OCI-LY7 (cell line): Measurements from ENCODE around the gene ARL11. TPM values are rescaled to one million over a fixed set of nuclear protein-coding genes. Genes with fewer than 3 reads are reported as not detected.

ENCODE experiments used
- BruUV-seq: library from RNA; stranded (reverse); fragments of 400-500 nt; replicated peaks from 2 replicates; lab custom pipeline; 2021; lab: Mats Ljungman, UMichigan
- CTCF ChIA-PET: fragments of 300-600 bp; sonication (Branson Sonifier 250); formaldehyde crosslinking; loops from one replicate; lab custom pipeline; 2022; ENCODE audit warnings: antibody characterized with exemption; ENCODE audit not compliant: unreplicated experiment; lab: Charles Lee
- POLR2A ChIA-PET: fragments of 300-600 bp; sonication (Branson Sonifier 250); formaldehyde crosslinking; loops from one replicate; lab custom pipeline; 2022; ENCODE audit warnings: antibody characterized with exemption; lab: Charles Lee
- DNase-seq: peaks from one replicate; pipeline ENCODE4 v3.0.0-alpha.2; 2015; ENCODE audit warnings: low spot score
- H2AFZ ChIP-seq: fragments of 200-600 bp; sonication (generic), shearing (Covaris generic); 2 replicates; pipeline ENCODE4 v1.6.1; 2014; ENCODE audit warnings: mild to moderate bottlenecking, antibody characterized with exemption, low read length, moderate library complexity
- H3K27ac ChIP-seq: fragments of 200-600 bp; sonication (generic); 2 replicates; pipeline ENCODE4 v1.5.1; 2014; ENCODE audit warnings: mixed run types, low read depth, mild to moderate bottlenecking, moderate library complexity, low read length, inconsistent platforms; ENCODE audit not compliant: poor library complexity, severe bottlenecking
- H3K36me3 ChIP-seq: fragments of 200-600 bp; sonication (generic); 2 replicates; pipeline ENCODE4 v1.6.1; 2014; ENCODE audit warnings: mild to moderate bottlenecking, antibody characterized with exemption, low read length, moderate library complexity, mixed read lengths; ENCODE audit not compliant: insufficient read depth
- H3K4me1 ChIP-seq: fragments of 200-600 bp; sonication (generic); 2 replicates; pipeline ENCODE4 v1.5.1; 2014; ENCODE audit warnings: mild to moderate bottlenecking, low read length; ENCODE audit not compliant: insufficient read depth, poor library complexity, severe bottlenecking
- H3K4me2 ChIP-seq: fragments of 200-600 bp; sonication (generic); 2 replicates; pipeline ENCODE4 v1.6.1; 2014; ENCODE audit warnings: mild to moderate bottlenecking, low read length
- H3K4me3 ChIP-seq: fragments of 200-600 bp; sonication (generic); 2 replicates; pipeline ENCODE4 v1.5.1; 2014; ENCODE audit warnings: mild to moderate bottlenecking, low read depth, low read length; ENCODE audit not compliant: poor library complexity, severe bottlenecking
- H3K79me2 ChIP-seq: fragments of 200-600 bp; sonication (generic); 2 replicates; pipeline ENCODE4 v1.6.1; 2016; ENCODE audit warnings: low read depth, mild to moderate bottlenecking, low read length, moderate library complexity, mixed read lengths; ENCODE audit not compliant: insufficient read depth
- H3K9me2 ChIP-seq: fragments of 200-600 bp; sonication (generic); 2 replicates; pipeline ENCODE4 v1.6.1; 2016; ENCODE audit warnings: mild to moderate bottlenecking, low read length, mixed read lengths; ENCODE audit not compliant: insufficient read depth
- H3K9me3 ChIP-seq: fragments of 200-600 bp; sonication (generic); 2 replicates; pipeline ENCODE4 v1.6.1; 2014; ENCODE audit warnings: mild to moderate bottlenecking, mixed run types, low read length, mixed read lengths
- H4K20me1 ChIP-seq: fragments of 200-600 bp; sonication (generic); 2 replicates; pipeline ENCODE4 v1.6.1; 2014; ENCODE audit warnings: mild to moderate bottlenecking, antibody characterized with exemption, low read length, moderate library complexity, mixed read lengths; ENCODE audit not compliant: insufficient read depth
- EZH2phosphoT487 ChIP-seq: fragments of 200-600 bp; sonication (generic); IDR thresholded peaks from 2 replicates; pipeline ENCODE4 v1.6.1; 2018; ENCODE audit warnings: low read depth, borderline replicate concordance, mild to moderate bottlenecking, mixed run types, antibody characterized with exemption, low read length, moderate library complexity, mixed read lengths
- intact Hi-C: fragments of 100-400 bp; cut with micrococcal nuclease; formaldehyde crosslinking; loops from one replicate; pipeline ENCODE4 v1.10.0; 2022; ENCODE audit not compliant: unreplicated experiment
- total RNA-seq, 2 experiments: library from RNA; depleted of rRNA in 1 of 2; stranded (reverse); fragments of >200 nt in 1 of 2; shearing (Covaris generic) in 1 of 2; gene quantifications; 2 replicates each; pipeline ENCODE4 v1.2.3, GENCODE V29; 2014 to 2022
- TF ChIP-seq, protein P1 (sequence below): fragments of 200-600 bp; sonication (generic); conservative IDR thresholded peaks from 2 replicates; pipeline ENCODE4 v1.5.1; 2014; ENCODE audit warnings: mild to moderate bottlenecking, antibody characterized with exemption, low read length, moderate library complexity, mixed read lengths

Gene ARL11
- total RNA-seq, 2 experiments from 2014 or later: 8.3 to 20.5 TPM

DNA sequence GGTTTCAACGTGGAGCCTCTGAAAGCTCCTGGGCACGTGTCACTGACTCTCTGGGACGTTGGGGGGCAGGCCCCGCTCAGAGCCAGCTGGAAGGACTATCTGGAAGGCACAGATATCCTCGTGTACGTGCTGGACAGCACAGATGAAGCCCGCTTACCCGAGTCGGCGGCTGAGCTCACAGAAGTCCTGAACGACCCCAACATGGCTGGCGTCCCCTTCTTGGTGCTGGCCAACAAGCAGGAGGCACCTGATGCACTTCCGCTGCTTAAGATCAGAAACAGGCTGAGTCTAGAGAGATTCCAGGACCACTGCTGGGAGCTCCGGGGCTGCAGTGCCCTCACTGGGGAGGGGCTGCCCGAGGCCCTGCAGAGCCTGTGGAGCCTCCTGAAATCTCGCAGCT is 2.3 kb downstream of the ARL11 start:
- CTCF ChIA-PET: interaction anchor here (1.0 kb wide), 1 partner anchor 22 kb away, joined by 3 read pairs; no protein-coding TSS in a partner anchor
- TF ChIP-seq, protein P1, sequence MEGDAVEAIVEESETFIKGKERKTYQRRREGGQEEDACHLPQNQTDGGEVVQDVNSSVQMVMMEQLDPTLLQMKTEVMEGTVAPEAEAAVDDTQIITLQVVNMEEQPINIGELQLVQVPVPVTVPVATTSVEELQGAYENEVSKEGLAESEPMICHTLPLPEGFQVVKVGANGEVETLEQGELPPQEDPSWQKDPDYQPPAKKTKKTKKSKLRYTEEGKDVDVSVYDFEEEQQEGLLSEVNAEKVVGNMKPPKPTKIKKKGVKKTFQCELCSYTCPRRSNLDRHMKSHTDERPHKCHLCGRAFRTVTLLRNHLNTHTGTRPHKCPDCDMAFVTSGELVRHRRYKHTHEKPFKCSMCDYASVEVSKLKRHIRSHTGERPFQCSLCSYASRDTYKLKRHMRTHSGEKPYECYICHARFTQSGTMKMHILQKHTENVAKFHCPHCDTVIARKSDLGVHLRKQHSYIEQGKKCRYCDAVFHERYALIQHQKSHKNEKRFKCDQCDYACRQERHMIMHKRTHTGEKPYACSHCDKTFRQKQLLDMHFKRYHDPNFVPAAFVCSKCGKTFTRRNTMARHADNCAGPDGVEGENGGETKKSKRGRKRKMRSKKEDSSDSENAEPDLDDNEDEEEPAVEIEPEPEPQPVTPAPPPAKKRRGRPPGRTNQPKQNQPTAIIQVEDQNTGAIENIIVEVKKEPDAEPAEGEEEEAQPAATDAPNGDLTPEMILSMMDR: no peak
- TF ChIP-seq EZH2phosphoT487: no peak

GRCh38 chr13:49632156-49632555 is 3.8 kb downstream of the ARL11 start:
- CTCF ChIA-PET: no interaction called here
- POLR2A ChIA-PET: no interaction called here
- peaks cover 49% of the 10 kb centered on the region for H3K36me3 ChIP-seq
- H3K9me2 ChIP-seq: no peaks in the 10 kb centered on the region
- TF ChIP-seq, protein P1: no peak
- TF ChIP-seq EZH2phosphoT487: no peak
- no peaks in the 10 kb centered on the region for H3K9me3 ChIP-seq
- no peak overlapping the region for H3K27ac ChIP-seq
- peaks cover 33% of the 10 kb centered on the region for H3K4me1 ChIP-seq
- no peaks in the 10 kb centered on the region for H4K20me1 ChIP-seq
- no peak for DNase-seq
- H3K4me3 ChIP-seq: no peak overlapping the region
- intact Hi-C loops: no loop called here
- no peak overlapping the region for H3K4me2 ChIP-seq
- H2AFZ ChIP-seq: no peak overlapping the region
- peaks cover 31% of the 10 kb centered on the region for H3K79me2 ChIP-seq
- no TSS peak for BruUV-seq

More for the DNA sequence above, 2.3 kb downstream of the ARL11 start:
- Histone ChIP-seq H3K4me2 (peak overlapping the region; percentile 76), H3K79me2 (peaks cover 31% of the 10 kb centered on the region), H3K9me3 (no peaks in the 10 kb centered on the region), H3K4me3 (no peak overlapping the region), H4K20me1 (no peaks in the 10 kb centered on the region), H3K27ac (no peak overlapping the region), H3K36me3 (peaks cover 42% of the 10 kb centered on the region), H3K4me1 (peaks cover 31% of the 10 kb centered on the region), H3K9me2 (no peaks in the 10 kb centered on the region), H2AFZ (no peak overlapping the region)
- intact Hi-C loops: no loop called here
- no peak for DNase-seq
- POLR2A ChIA-PET: interaction anchor here (1.0 to 4.0 kb wide), 7 partner anchors 10 to 24 kb away, joined by 4 to 23 read pairs (median 7); no protein-coding TSS in a partner anchor
- no TSS peak for BruUV-seq

DNA sequence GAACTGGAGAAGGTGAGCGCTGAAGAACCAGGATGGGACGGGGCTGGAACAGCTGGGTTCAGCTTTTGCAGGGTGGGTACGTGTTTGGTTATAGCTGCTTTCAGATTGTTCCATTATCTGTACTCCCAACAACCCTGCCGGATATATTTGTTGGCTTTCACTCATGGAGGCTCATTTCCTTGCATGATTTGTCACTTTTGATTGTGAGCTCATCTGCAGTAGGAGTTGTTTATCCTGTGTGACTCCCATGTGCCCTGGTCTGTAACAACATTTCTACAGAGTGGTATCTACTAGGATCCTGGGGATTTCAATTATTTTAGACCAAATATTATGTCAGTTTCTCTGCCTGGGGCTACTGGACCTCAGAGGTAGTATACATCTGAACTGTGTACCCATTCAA is 5.4 kb downstream of the ARL11 start:
- Histone ChIP-seq H3K9me2 (no peaks in the 10 kb centered on the region), H2AFZ (no peak overlapping the region), H3K36me3 (peaks cover 53% of the 10 kb centered on the region), H3K4me1 (peaks cover 27% of the 10 kb centered on the region), H4K20me1 (no peaks in the 10 kb centered on the region), H3K27ac (no peak overlapping the region), H3K4me3 (no peak overlapping the region), H3K4me2 (no peak overlapping the region), H3K79me2 (peaks cover 27% of the 10 kb centered on the region), H3K9me3 (no peaks in the 10 kb centered on the region)
- TF ChIP-seq, protein P1: no peak
- TF ChIP-seq EZH2phosphoT487: no peak
- POLR2A ChIA-PET: interaction anchor here (0.8 kb wide), 1 partner anchor 25 kb away, joined by 3 read pairs; no protein-coding TSS in a partner anchor
- intact Hi-C loops: no loop called here
- DNase-seq: no peak
- CTCF ChIA-PET: no interaction called here
- BruUV-seq: no TSS peak
